Astrocyte of the spinal cord (primary cell): ENCODE data around the gene ARL4D.
"Not testable (repeated sequence)": the region's sequence is repeated elsewhere in the genome, so short reads cannot be mapped to it uniquely, and the experiment has no call there.

Experiments
- DNase-seq: peaks from one replicate; pipeline ENCODE4 v3.0.0; 2011; ENCODE audit warnings: low read depth, low spot score
- H3K4me3 ChIP-seq: 2 replicates; pipeline ENCODE4 v1.5.1; 2011; ENCODE audit warnings: low read depth, mild to moderate bottlenecking, low read length, moderate library complexity
- in situ Hi-C: cut with HindIII; loops from 2 replicates; pipeline ENCODE4 v1.10.0; 2017; ENCODE audit warnings: low sequenced_read_pairs
- TF ChIP-seq, protein P1 (sequence below): IDR thresholded peaks from 2 replicates; pipeline ENCODE4 v1.5.1; 2012; ENCODE audit warnings: low read depth, mild to moderate bottlenecking, low read length, inconsistent platforms

Gene ARL4D

DNA sequence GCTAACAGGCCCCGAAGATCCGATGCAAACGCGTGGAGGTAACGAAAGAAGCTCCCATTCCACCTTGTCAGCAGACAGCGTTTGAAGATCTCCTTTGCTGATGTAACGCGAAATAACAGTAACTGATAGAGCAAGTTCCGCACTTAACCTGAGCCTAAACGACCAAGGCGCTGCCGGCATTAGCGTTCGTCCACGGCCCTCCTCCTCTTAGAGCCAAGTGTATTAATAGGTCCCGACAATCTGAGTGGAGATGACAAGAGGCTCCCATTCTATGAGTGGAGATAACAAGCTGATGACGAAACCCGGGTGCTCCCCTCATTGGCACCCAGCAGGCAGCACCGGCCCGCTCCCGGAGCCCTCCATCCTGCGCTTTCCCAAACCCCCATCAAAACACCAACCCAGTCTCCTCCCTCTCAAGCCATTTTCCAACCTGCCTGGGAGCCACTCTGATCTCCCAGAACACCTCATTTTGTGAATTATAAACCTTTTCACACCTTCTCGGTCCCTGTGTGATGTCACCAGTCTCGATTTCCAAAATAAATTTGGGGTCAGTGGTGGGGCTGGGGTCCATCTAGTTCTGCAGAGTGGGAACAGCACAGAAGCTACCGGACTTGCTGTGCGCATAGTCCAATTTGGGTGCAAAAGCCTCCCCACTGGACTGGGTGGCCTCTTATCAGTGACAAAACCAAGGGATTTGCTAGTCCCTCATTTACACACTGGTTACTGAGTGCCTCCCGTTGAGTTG is 35.4 kb upstream of the ARL4D start:
- DNase-seq = no peak
- H3K4me3 ChIP-seq = no peak overlapping the region
- in situ Hi-C loops = no loop called here
- TF ChIP-seq, protein P1, sequence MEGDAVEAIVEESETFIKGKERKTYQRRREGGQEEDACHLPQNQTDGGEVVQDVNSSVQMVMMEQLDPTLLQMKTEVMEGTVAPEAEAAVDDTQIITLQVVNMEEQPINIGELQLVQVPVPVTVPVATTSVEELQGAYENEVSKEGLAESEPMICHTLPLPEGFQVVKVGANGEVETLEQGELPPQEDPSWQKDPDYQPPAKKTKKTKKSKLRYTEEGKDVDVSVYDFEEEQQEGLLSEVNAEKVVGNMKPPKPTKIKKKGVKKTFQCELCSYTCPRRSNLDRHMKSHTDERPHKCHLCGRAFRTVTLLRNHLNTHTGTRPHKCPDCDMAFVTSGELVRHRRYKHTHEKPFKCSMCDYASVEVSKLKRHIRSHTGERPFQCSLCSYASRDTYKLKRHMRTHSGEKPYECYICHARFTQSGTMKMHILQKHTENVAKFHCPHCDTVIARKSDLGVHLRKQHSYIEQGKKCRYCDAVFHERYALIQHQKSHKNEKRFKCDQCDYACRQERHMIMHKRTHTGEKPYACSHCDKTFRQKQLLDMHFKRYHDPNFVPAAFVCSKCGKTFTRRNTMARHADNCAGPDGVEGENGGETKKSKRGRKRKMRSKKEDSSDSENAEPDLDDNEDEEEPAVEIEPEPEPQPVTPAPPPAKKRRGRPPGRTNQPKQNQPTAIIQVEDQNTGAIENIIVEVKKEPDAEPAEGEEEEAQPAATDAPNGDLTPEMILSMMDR = no peak

DNA sequence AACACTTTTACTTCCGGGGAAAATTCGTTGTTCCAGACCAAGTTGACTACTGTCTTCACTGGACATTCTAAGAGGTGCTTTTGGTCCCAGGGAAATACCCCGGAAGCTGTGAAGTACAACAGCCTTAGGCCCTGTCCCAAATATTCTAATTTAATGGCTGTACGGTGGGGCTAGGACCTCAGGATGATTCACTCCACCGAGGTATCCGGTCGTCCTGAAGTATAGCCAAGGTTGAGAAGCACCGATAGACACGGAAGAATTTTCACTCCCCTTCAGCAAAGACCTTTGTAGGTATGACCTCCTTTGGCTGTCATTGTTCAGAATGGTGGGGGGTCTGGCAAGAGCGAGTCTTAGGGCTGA is 34.9 kb upstream of the ARL4D start:
- in situ Hi-C loops = no loop called here

GRCh38 chr17:43365356-43365755 is 33.4 kb upstream of the ARL4D start:
- in situ Hi-C loops = no loop called here
- no peak for DNase-seq
- TF ChIP-seq, protein P1 = peak; percentile 21
- H3K4me3 ChIP-seq = no peak overlapping the region

More for the DNA sequence above, 34.9 kb upstream of the ARL4D start:
- DNase-seq = no peak
- no peak overlapping the region for H3K4me3 ChIP-seq
- TF ChIP-seq, protein P1 = no peak

DNA sequence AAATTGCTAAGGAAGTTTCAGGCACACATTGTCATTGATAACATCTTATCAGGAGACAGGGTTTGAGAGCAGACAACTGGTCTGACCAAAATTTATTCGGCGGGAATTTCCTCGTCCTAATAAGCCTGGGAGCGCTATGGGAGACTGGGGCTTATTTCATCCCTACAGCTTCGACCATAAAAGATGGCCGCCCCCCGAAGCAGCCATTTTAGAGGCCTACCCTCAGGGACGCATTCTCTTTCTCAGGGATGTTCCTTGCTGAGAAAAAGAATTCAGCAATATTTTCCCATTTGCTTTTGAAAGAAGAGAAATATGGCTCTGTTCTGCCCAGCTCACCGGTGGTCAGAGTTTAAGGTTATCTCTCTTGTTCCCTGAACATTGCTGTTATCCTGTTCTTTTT is 32.9 kb upstream of the ARL4D start:
- in situ Hi-C loops, H3K4me3 ChIP-seq, DNase-seq: not testable (repeated sequence)

DNA sequence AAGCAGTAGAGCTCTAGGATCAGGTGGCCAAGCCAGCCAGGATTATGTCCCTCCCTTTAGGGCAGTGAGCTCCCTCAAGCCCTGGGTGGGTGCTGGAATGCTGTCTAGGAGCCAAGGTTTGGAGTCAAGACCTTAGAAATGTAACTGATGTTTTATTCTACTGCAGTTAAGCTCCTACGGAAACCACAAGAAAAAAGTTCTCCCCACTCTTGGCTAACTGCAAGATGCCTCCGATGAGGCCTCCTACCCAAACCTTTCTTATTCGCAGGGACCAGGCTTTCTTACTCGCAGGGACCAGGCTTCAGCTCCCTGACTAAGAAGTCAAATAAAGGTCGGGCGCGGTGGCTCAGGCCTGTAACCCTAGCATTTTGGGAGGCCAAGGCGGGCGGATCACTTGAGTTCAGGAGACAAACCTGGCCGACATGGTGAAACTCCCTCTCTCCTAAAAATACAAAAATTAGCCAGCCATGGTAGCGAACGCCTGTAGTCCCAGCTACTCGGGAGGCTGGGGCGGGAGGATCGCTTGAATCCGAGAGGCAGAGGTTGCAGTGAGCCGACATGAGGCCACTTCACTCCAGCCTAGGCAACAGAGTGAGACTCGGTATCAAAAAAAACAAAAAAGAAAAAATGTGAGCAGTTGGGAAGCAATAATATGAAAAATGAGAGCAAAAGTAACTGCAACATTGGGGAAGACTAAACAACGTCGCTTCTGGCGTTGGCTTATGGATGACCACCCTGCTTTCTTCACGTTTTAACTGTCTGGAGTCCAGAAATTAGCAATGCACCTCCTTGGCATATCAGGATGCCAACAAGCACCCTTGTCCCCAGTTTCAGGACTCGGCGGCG is 31.7 kb upstream of the ARL4D start:
- no peak for DNase-seq
- H3K4me3 ChIP-seq = no peak overlapping the region
- in situ Hi-C loops = no loop called here
- TF ChIP-seq, protein P1 = no peak

GRCh38 chr17:43367737-43368242 is 31.0 kb upstream of the ARL4D start:
- peak overlapping the region; percentile 25 for H3K4me3 ChIP-seq
- TF ChIP-seq, protein P1 = no peak
- in situ Hi-C loops = no loop called here
- DNase-seq = peak; percentile 92
